IPS-15b (cell line): ENCODE results near the gene ARID1B.

Source experiments
- H3K27me3 ChIP-seq: one replicate; pipeline ENCODE4 v1.6.1; 2013; ENCODE audit warnings: low read length; ENCODE audit not compliant: control insufficient read depth, insufficient read depth
- H3K36me3 ChIP-seq: one replicate; pipeline ENCODE4 v1.6.1; 2013; ENCODE audit warnings: low read length; ENCODE audit not compliant: control insufficient read depth, insufficient read depth
- H3K4me1 ChIP-seq: one replicate; pipeline ENCODE4 v1.6.1; 2013; ENCODE audit warnings: mild to moderate bottlenecking, low read length; ENCODE audit not compliant: control insufficient read depth, insufficient read depth
- H3K4me3 ChIP-seq: one replicate; pipeline ENCODE4 v1.5.1; 2013; ENCODE audit warnings: low read depth, low read length
- H3K9ac ChIP-seq: one replicate; pipeline ENCODE4 v1.6.1; 2013; ENCODE audit warnings: low read depth, mild to moderate bottlenecking, low read length
- H3K9me3 ChIP-seq: one replicate; pipeline ENCODE4 v1.6.1; 2013; ENCODE audit warnings: mild to moderate bottlenecking, low read length; ENCODE audit not compliant: control insufficient read depth, insufficient read depth

Gene ARID1B

DNA sequence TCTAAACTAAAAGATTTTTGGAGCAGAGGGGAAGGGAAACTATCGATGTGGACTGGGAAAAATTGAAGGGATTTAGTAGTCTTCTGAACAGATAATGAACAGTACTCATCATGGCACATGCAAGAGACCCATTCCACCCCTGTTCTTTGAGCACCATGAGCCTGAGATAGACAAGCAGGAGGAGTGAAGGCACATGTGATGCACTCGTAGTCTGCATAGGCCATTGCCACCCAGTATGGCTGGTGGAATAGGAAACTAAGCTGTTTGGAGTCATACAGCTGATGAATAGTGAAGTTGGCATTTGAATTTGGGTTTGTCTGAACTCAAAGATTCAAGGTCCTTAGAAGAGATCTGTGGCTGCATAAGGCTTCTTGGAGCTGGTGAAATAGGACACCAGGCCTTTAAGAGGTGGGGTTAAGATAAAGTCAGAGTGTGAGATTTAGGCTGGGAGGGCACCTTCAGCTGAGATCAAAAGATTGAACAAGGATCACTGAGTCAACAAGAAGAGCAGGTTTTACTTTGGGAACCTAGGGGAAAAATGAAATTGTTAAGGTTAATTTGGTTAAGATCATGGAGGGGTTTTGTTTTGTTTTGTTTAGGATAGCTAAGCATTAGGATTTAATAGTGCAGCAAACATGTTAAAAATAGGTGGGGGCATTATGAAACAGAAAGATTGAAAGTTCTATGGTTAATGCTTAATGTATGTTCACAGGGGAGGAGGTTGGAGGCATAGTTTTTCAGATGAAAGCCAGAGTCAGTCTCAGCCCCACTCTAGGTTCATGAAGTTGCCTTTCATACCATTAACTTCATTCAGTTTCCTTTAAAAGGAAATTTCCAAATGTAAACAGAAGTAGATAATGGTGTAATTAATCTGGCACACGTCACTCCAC is 148.8 kb downstream of the ARID1B start:
- Histone ChIP-seq H3K9me3 (no peaks in the 10 kb centered on the region), H3K4me1 (peaks cover 18% of the 10 kb centered on the region), H3K27me3 (no peaks in the 10 kb centered on the region), H3K9ac (no peak overlapping the region), H3K4me3 (no peak overlapping the region), H3K36me3 (no peaks in the 10 kb centered on the region)

GRCh38 chr6:156928126-156928525 is 150.9 kb downstream of the ARID1B start:
- Histone ChIP-seq H3K9me3 (no peaks in the 10 kb centered on the region), H3K27me3 (no peaks in the 10 kb centered on the region), H3K4me1 (peaks cover 21% of the 10 kb centered on the region), H3K4me3 (no peak overlapping the region), H3K9ac (no peak overlapping the region), H3K36me3 (no peaks in the 10 kb centered on the region)

GRCh38 chr6:156928972-156929371 is 151.8 kb downstream of the ARID1B start:
- peaks cover 25% of the 10 kb centered on the region for H3K4me1 ChIP-seq
- H3K36me3 ChIP-seq = no peaks in the 10 kb centered on the region
- H3K27me3 ChIP-seq = no peaks in the 10 kb centered on the region
- H3K9ac ChIP-seq = no peak overlapping the region
- H3K4me3 ChIP-seq = no peak overlapping the region
- H3K9me3 ChIP-seq = no peaks in the 10 kb centered on the region

DNA sequence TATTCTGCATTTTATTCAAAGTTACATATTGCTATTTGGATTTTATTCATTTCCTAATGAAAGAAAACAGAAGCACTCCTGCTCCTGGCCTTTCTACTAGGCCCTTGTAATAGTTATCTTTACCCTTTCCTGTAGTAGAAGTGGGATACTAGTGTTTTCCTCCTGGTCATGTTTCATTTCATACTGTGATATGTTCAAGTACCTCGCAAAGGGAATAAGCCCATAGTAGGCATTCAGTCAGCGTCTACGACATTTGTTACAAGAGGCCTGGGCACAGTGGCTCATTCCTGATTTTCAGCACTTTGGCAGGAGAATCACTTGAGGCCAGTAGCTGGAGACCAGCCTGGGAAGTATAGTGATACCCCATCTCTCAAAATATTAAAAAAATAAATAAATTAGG is 154.1 kb downstream of the ARID1B start:
- Histone ChIP-seq H3K4me1 (peaks cover 9% of the 10 kb centered on the region), H3K27me3 (no peaks in the 10 kb centered on the region), H3K9me3 (no peaks in the 10 kb centered on the region), H3K36me3 (no peaks in the 10 kb centered on the region), H3K9ac (no peak overlapping the region), H3K4me3 (no peak overlapping the region)

- H3K27me3 ChIP-seq = no peaks in the 10 kb centered on the region
- H3K9me3 ChIP-seq = no peaks in the 10 kb centered on the region
- H3K9ac ChIP-seq = no peak overlapping the region
- H3K4me3 ChIP-seq = no peak overlapping the region
- H3K36me3 ChIP-seq = no peaks in the 10 kb centered on the region
- H3K4me1 ChIP-seq = peaks cover 9% of the 10 kb centered on the region
Measured at GRCh38 chr6:156933201-156934068, 156.3 kb downstream of the ARID1B start.

DNA sequence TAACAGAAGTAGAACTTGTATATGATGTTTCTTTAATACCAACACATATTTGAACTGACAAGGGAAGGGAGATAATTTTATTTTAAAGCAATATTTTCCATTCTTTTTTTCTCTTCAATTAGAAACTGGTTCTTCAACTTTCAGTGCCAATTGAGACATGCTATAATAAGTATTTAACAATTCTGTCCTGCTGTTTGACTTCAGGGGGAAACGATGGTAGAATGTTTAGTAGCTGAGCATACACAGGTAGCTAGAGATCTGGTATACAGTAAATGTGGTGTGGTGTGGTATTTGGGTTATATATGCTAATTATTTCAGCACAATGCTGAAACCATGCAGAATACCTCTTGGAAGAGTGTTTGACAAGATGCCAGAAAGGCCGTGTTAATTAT is 156.9 kb downstream of the ARID1B start:
- H3K4me1 ChIP-seq = peaks cover 9% of the 10 kb centered on the region
- no peak overlapping the region for H3K4me3 ChIP-seq
- no peaks in the 10 kb centered on the region for H3K9me3 ChIP-seq
- no peaks in the 10 kb centered on the region for H3K36me3 ChIP-seq
- H3K27me3 ChIP-seq = no peaks in the 10 kb centered on the region
- no peak overlapping the region for H3K9ac ChIP-seq

DNA sequence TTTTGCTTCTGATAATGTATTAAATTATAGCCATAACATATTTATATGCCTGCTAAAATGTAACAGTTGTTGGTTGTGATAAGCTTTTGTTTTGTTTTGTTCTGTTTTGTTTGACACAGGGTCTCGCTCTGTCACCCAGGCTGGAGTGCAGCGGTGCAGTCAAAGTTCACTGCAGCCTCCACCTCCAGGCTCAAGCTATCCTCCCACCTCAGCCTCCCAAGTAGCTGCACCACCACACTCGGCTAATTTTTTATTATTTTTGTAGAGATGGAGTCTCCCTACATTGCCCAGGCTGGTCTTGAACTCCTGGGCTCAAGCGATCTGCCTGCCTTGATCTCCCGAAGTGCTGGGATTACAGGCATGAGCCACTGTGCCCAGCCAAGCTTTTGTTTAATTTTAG is 157.8 kb downstream of the ARID1B start:
- Histone ChIP-seq H3K4me3 (no peak overlapping the region), H3K27me3 (no peaks in the 10 kb centered on the region), H3K9ac (no peak overlapping the region), H3K9me3 (no peaks in the 10 kb centered on the region), H3K36me3 (no peaks in the 10 kb centered on the region), H3K4me1 (peaks cover 9% of the 10 kb centered on the region)

DNA sequence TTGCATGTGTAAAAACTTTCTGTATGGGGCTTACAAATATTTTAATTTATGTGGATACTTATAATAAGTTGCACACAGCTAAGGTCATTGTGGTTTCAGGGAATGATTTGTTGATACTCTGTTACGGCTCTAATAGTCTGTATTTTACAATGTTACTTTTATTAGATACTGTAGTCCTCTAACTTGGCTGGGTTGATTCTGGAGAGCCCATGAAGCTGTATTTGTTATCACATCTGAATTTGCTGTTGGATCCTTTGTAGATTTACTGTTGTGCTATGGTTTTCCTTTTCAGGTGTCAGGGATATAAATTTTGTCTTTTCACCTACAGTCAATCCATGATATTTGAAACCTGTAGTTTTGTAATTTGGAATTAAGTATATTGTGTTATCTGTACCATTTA is 161.0 kb downstream of the ARID1B start:
- H3K9ac ChIP-seq = no peak overlapping the region
- H3K4me1 ChIP-seq = peaks cover 14% of the 10 kb centered on the region
- H3K27me3 ChIP-seq = no peaks in the 10 kb centered on the region
- no peaks in the 10 kb centered on the region for H3K9me3 ChIP-seq
- H3K36me3 ChIP-seq = no peaks in the 10 kb centered on the region
- no peak overlapping the region for H3K4me3 ChIP-seq

DNA sequence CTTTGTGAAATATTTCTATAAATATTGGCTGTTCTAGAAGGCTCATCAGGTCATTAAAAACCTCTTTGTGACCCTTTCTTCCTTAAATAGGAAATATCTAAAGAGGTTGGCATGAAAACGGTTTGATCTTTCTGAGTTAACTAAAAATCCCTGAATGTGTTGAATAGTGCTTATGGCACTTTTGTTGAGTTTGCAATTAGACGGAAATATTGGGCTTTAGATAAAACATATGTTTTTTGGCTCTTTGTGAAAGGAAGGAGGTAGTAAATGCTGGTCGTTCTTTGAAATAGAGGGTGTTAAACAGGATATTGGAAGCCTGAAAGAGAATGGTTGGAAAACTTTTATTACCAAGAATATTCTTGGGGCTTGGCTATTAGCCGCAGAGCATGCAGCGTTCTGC is 163.0 kb downstream of the ARID1B start:
- H3K9ac ChIP-seq = peak overlapping the region; percentile 17
- H3K9me3 ChIP-seq = no peaks in the 10 kb centered on the region
- peaks cover 19% of the 10 kb centered on the region for H3K4me1 ChIP-seq
- no peak overlapping the region for H3K4me3 ChIP-seq
- H3K27me3 ChIP-seq = no peaks in the 10 kb centered on the region
- H3K36me3 ChIP-seq = no peaks in the 10 kb centered on the region

- Histone ChIP-seq H3K36me3 (no peaks in the 10 kb centered on the region), H3K27me3 (no peaks in the 10 kb centered on the region), H3K4me3 (no peak overlapping the region), H3K9ac (no peak overlapping the region), H3K4me1 (peaks cover 20% of the 10 kb centered on the region), H3K9me3 (no peaks in the 10 kb centered on the region)
Measured at GRCh38 chr6:156942266-156942665, 165.1 kb downstream of the ARID1B start.

DNA sequence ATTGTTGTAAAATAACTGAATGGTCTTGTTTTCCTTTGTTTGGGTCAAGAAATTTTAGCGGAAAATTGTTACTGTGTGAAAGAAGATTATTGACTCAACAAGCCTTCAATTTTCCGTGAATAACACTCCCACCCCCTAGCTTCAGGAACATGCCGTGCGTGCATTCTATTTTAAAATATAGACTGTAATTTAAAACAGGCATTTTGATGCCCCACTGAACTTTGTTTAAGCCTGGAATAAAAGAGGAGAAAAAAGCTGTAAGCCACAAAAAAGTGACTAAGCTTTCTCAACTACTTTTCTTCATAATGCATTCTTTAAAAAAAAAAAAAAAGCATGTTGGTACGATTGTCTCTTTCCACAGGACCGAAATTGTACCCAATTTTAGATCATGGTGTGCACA is 166.0 kb downstream of the ARID1B start:
- Histone ChIP-seq H3K36me3 (no peaks in the 10 kb centered on the region), H3K4me3 (no peak overlapping the region), H3K4me1 (peaks cover 20% of the 10 kb centered on the region), H3K27me3 (no peaks in the 10 kb centered on the region), H3K9ac (no peak overlapping the region), H3K9me3 (no peaks in the 10 kb centered on the region)

DNA sequence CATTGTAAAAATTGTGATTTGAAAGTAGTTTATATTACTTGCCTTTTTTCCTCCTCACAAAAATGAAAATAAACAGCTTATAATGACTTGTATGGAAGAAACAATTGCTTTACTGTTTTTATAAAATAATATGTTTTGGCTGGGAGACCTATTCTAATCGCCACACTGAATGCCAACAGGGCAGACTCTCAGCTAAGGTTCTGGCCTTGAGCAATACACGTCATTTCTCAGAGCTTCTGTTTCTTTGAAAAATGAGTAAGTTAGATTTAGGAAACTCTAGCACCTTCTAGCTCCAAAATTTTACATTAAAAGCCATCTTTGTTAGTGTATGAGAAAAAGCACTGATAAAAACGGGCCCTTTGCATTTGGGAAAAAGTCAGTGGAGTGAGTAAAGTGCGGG is 166.6 kb downstream of the ARID1B start:
- H3K9ac ChIP-seq = no peak overlapping the region
- H3K9me3 ChIP-seq = no peaks in the 10 kb centered on the region
- no peaks in the 10 kb centered on the region for H3K27me3 ChIP-seq
- H3K4me3 ChIP-seq = no peak overlapping the region
- H3K4me1 ChIP-seq = peaks cover 21% of the 10 kb centered on the region
- H3K36me3 ChIP-seq = no peaks in the 10 kb centered on the region
